Stimulated activated CD8-positive, alpha-beta memory T cell treated with anti-CD3 and anti-CD28 coated beads, Interleukin-4, amount 100 ng/mL, for 24 hours (primary cell): Measurements from ENCODE around the gene TMEM255A.
A peak's percentile ranks its signal among the peaks of the same experiment; 100 is the strongest.

Source experiments
- DNase-seq: peaks from one replicate; pipeline ENCODE4 v3.0.0-alpha.2; 2020; ENCODE audit warnings: low read depth

TMEM255A gene

GRCh38 chrX:120264341-120264740 is 46.9 kb downstream of the TMEM255A start:
- no peak for DNase-seq

- no peak for DNase-seq
These were observed 48.2 kb downstream of the TMEM255A start for GRCh38 chrX:120262859-120263708.

GRCh38 chrX:120260369-120260768 is 50.9 kb downstream of the TMEM255A start:
- DNase-seq: no peak

GRCh38 chrX:120253784-120254183 is 57.5 kb downstream of the TMEM255A start:
- DNase-seq: no peak

GRCh38 chrX:120251471-120252011 is 59.7 kb downstream of the TMEM255A start:
- peak; percentile 4 for DNase-seq

- peak; percentile 75 for DNase-seq
These were observed 60.6 kb downstream of the TMEM255A start, which contains the start of gene ZBTB33 for GRCh38 chrX:120250522-120251271. Gene ZBTB33, plus strand, starts transcription at chrX:120250812. Its CDS starts 2,604 bp downstream, at chrX:120253416.

GRCh38 chrX:120244735-120245498 is 66.3 kb downstream of the TMEM255A start:
- DNase-seq: peak; percentile 7

GRCh38 chrX:120244395-120244734 is 66.9 kb downstream of the TMEM255A start:
- DNase-seq: no peak

- no peak for DNase-seq
These were observed 68.4 kb downstream of the TMEM255A start for GRCh38 chrX:120242813-120243212.

GRCh38 chrX:120238933-120239332 is 72.3 kb downstream of the TMEM255A start:
- no peak for DNase-seq

GRCh38 chrX:120236687-120237479 is 74.4 kb downstream of the TMEM255A start:
- no peak for DNase-seq

- no peak for DNase-seq
These were observed 76.0 kb downstream of the TMEM255A start for GRCh38 chrX:120235284-120235683.

GRCh38 chrX:120228187-120228908 is 82.9 kb downstream of the TMEM255A start:
- no peak for DNase-seq

- no peak for DNase-seq
These were observed 86.9 kb downstream of the TMEM255A start for GRCh38 chrX:120224388-120224787.

GRCh38 chrX:120223374-120223773 is 87.9 kb downstream of the TMEM255A start:
- no peak for DNase-seq

GRCh38 chrX:120213438-120214265 is 97.6 kb downstream of the TMEM255A start:
- DNase-seq: peak; percentile 35
